K562 (cell line): ENCODE results near the gene MAGIX. TPM values are rescaled to one million over a fixed set of nuclear protein-coding genes. Genes with fewer than 3 reads are reported as not detected.

Source experiments
- CBX8 ChIP-seq: fragments of 200-600 bp; sonication (generic); IDR thresholded peaks from 2 replicates; pipeline ENCODE4 v1.6.1; 2012; ENCODE audit warnings: borderline replicate concordance, mixed run types, low read depth, mild to moderate bottlenecking, moderate library complexity, mixed read lengths, low read length, control low read depth, inconsistent platforms; ENCODE audit not compliant: poor library complexity, severe bottlenecking; ENCODE audit errors: extremely low read depth
- COPS2 ChIP-seq: fragments of 450-650 bp; conservative IDR thresholded peaks from 2 replicates; pipeline ENCODE4 v1.6.1; 2016; ENCODE audit warnings: mild to moderate bottlenecking, moderate library complexity
- DACH1 ChIP-seq: fragments of 450-650 bp; IDR thresholded peaks from 2 replicates; pipeline ENCODE4 v1.6.1; 2018; ENCODE audit not compliant: partially characterized antibody
- HIVEP1 ChIP-seq: fragments of 250-450 bp; sonication (Bioruptor Pico); IDR thresholded peaks from 2 replicates; pipeline ENCODE4 v1.4.0; 2020; ENCODE audit warnings: mild to moderate bottlenecking
- RAD21 ChIP-seq, 2 experiments: fragments of 250-450 bp in 1 of 2; fragments of 450-650 bp in 1 of 2; sonication (Bioruptor Pico) in 1 of 2; formaldehyde crosslinking in 1 of 2; IDR thresholded peaks in 1 of 2; conservative IDR thresholded peaks in 1 of 2; 2 replicates each; pipeline versions ENCODE4 v1.4.0 to v1.8.0; 2020 to 2022; ENCODE audit warnings: mild to moderate bottlenecking in 2 of 2, moderate library complexity in 1 of 2
- ZNF830 ChIP-seq: fragments of 250-450 bp; sonication (Bioruptor Pico); IDR thresholded peaks from 2 replicates; pipeline ENCODE4 v1.5.0; 2021; ENCODE audit warnings: mild to moderate bottlenecking
- ZSCAN32 ChIP-seq: fragments of 450-650 bp; formaldehyde crosslinking; IDR thresholded peaks from 2 replicates; pipeline ENCODE4 v1.4.0; 2020; ENCODE audit warnings: mild to moderate bottlenecking, moderate library complexity
- polyA plus RNA-seq, 8 experiments: library from polyadenylated mRNA; depleted of rRNA in 4 of 8; stranded (reverse) in 5 of 8; unstranded in 3 of 8; fragments of >200 nt; fragmentation: Nextera tagmentation in 2 of 8; fragmentation: Illumina TruSeq in 1 of 8; extraction: Ambion mirVana in 2 of 8; extraction: Trizol in 1 of 8; gene quantifications; 2 replicates each; pipeline versions ENCODE4 v1.2.1 to v1.2.3, GENCODE V29; 2011 to 2014; ENCODE audit warnings: inconsistent platforms in 1 of 8, missing spikeins in 1 of 8
- total RNA-seq, 7 experiments: library from RNA; depleted of rRNA in 6 of 7; stranded (reverse); fragments of >200 nt in 6 of 7; fragmentation: Illumina TruSeq in 2 of 7; extraction: Trizol in 2 of 7; gene quantifications; 2 replicates each; pipeline versions ENCODE4 v1.2.1 to v1.2.3, GENCODE V29; 2011 to 2021; ENCODE audit warnings: low replicate concordance in 1 of 7
- TF ChIP-seq, protein P1 (sequence below): fragments of 250-450 bp; sonication (Bioruptor Pico); IDR thresholded peaks from 2 replicates; pipeline ENCODE4 v1.4.0; 2020; ENCODE audit warnings: mild to moderate bottlenecking
- TF ChIP-seq, protein P2 (sequence below), 2 experiments: fragments of 450-650 bp; formaldehyde crosslinking in 1 of 2; IDR thresholded peaks; 2 replicates each; pipeline versions ENCODE4 v1.4.0 to v1.6.1; 2014 to 2020; ENCODE audit warnings: mild to moderate bottlenecking in 2 of 2, borderline replicate concordance in 1 of 2, low read depth in 1 of 2
- TF ChIP-seq, protein P3 (sequence below), 2 experiments: fragments of 450-650 bp; IDR thresholded peaks; 2 replicates each; pipeline ENCODE4 v1.6.1; 2016

MAGIX gene
- total and polyA plus RNA-seq, 9 of the 15 experiments (the other 6 are each of a cell fraction or from before 2014, with no cell fraction given), result 0.08 to 3.5 (median 0.47) TPM

DNA sequence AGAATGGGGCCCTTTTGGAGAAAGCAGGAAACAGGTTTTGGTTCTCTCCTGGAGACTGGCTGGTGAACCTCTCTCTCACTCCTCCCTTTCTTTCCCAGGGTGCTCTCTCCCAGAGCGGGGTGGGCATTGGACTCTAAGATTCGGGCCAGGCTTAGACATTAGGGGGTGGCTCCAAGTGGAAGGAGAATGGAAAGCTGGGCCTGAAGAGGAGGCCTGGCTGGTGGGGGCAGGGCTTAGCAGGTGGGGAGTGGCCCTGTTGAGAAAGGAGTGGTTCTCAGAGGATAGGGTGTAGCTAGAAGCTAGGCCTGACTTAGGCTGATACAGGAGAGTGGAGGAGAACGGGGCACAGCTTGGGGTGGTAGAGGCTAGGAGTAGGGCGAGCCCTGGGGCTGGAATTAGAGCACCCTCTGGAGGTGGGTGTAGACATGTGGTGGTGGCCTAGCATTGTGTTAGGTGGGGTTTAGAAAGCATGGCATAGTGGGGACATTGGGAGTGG, 14.8 kb downstream of the MAGIX start (continued):
- TF ChIP-seq DACH1 (no peak), HIVEP1 (CRISPR knock-in tag) (no peak), ZNF830 (CRISPR knock-in tag) (no peak), CBX8 (no peak), COPS2 (no peak), RAD21 (CRISPR knock-in tag; conservative IDR thresholded peaks at IDR 0.05 in 1 of 2, IDR thresholded peaks at IDR 0.05 in 1 of 2) (peak; percentile 49), ZSCAN32 (CRISPR knock-in tag) (no peak)
- TF ChIP-seq, protein P1, sequence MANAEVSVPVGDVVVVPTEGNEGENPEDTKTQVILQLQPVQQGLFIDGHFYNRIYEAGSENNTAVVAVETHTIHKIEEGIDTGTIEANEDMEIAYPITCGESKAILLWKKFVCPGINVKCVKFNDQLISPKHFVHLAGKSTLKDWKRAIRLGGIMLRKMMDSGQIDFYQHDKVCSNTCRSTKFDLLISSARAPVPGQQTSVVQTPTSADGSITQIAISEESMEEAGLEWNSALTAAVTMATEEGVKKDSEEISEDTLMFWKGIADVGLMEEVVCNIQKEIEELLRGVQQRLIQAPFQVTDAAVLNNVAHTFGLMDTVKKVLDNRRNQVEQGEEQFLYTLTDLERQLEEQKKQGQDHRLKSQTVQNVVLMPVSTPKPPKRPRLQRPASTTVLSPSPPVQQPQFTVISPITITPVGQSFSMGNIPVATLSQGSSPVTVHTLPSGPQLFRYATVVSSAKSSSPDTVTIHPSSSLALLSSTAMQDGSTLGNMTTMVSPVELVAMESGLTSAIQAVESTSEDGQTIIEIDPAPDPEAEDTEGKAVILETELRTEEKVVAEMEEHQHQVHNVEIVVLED, result no peak
- TF ChIP-seq, protein P2, sequence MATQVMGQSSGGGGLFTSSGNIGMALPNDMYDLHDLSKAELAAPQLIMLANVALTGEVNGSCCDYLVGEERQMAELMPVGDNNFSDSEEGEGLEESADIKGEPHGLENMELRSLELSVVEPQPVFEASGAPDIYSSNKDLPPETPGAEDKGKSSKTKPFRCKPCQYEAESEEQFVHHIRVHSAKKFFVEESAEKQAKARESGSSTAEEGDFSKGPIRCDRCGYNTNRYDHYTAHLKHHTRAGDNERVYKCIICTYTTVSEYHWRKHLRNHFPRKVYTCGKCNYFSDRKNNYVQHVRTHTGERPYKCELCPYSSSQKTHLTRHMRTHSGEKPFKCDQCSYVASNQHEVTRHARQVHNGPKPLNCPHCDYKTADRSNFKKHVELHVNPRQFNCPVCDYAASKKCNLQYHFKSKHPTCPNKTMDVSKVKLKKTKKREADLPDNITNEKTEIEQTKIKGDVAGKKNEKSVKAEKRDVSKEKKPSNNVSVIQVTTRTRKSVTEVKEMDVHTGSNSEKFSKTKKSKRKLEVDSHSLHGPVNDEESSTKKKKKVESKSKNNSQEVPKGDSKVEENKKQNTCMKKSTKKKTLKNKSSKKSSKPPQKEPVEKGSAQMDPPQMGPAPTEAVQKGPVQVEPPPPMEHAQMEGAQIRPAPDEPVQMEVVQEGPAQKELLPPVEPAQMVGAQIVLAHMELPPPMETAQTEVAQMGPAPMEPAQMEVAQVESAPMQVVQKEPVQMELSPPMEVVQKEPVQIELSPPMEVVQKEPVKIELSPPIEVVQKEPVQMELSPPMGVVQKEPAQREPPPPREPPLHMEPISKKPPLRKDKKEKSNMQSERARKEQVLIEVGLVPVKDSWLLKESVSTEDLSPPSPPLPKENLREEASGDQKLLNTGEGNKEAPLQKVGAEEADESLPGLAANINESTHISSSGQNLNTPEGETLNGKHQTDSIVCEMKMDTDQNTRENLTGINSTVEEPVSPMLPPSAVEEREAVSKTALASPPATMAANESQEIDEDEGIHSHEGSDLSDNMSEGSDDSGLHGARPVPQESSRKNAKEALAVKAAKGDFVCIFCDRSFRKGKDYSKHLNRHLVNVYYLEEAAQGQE (IDR thresholded peaks at IDR 0.05; ENCODE audit: borderline replicate concordance), result peak; percentile 50; the same call in 1 of the 2 replicates
- TF ChIP-seq, protein P2 (CRISPR knock-in tag; IDR thresholded peaks at IDR 0.05; ENCODE audit: low read depth), result no peak
- TF ChIP-seq, protein P3, sequence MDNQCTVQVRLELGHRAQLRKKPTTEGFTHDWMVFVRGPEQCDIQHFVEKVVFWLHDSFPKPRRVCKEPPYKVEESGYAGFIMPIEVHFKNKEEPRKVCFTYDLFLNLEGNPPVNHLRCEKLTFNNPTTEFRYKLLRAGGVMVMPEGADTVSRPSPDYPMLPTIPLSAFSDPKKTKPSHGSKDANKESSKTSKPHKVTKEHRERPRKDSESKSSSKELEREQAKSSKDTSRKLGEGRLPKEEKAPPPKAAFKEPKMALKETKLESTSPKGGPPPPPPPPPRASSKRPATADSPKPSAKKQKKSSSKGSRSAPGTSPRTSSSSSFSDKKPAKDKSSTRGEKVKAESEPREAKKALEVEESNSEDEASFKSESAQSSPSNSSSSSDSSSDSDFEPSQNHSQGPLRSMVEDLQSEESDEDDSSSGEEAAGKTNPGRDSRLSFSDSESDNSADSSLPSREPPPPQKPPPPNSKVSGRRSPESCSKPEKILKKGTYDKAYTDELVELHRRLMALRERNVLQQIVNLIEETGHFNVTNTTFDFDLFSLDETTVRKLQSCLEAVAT (IDR thresholded peaks at IDR 0.05), result 0 out of 4 replicates have a peak, but pooled peaks of 1 of the 2 experiments have one; percentile 17
